Fibroblast of gingiva (primary cell): Measurements from ENCODE around the gene TNKS1BP1.
"Not testable (repeated sequence)": the region's sequence is repeated elsewhere in the genome, so short reads cannot be mapped to it uniquely, and the experiment has no call there.

ENCODE experiments used
- DNase-seq: peaks from one replicate; pipeline ENCODE4 v3.0.0-alpha.2; 2011; ENCODE audit warnings: low read depth

Gene TNKS1BP1

DNA sequence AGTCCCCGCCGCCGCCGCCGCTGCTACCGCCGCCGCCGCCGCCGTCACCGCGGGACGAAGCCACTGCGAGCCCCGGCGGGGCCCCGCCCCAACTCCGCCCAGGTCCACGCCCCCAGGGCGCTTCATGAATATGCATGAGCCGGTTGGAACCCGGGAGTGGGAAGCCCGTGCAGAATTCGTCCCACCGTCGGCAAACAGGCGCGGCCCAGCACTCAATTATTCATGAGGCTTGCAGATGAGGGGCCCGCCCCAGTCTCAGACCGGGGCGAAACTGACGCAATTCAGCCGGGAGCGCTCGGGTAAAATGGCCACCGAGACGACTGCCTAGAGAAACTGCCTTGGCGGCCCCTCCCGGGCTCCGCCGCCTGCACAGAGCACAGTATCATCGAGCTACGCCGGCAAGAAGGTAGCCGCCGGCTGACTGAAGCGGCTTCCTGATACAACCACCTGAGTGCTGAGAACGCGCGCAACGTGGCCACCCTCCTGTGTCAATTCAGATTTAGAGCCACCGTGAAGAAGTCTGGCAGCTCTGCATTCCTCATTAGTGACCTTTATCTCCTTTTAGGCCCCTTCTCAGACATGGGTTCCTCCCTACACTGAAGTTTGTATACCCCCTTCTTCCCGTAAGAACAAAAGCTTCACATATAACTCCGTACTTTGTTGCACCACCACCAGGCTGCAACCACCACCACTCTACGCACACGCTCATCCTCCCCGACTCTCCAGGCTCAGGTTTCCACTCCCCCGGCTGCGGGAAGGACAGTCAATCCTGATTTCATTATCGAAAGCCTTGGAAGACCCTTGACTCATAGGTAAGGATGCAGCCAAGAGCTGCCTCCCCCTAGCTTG, at the start of gene TNKS1BP1:
TNKS1BP1 (minus strand) TSS at position 67 of the 849 bp plus-strand sequence. CDS start 3,067 bp downstream, outside the sequence.
- DNase-seq = peak; percentile 98

DNA sequence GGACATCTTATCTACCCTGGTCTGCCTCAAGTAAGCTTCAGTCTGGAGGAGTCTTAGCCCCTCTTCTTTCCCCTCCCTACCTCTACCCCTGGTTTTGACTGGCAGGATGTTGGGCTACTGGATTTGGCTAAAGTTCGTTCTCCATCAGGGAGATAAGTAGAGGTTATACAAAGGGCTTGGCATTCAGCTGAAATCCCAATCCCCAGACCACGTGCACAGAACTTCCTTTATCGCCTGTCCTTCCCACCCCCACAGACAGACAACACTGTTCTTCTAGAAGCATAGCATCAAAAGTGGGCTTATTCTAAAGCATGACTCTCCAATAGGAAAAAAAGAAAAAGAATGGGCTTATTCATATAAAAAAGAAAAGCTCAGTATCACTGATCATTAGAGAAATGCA, 48.4 kb upstream of the TNKS1BP1 start:
- DNase-seq = no peak

DNA sequence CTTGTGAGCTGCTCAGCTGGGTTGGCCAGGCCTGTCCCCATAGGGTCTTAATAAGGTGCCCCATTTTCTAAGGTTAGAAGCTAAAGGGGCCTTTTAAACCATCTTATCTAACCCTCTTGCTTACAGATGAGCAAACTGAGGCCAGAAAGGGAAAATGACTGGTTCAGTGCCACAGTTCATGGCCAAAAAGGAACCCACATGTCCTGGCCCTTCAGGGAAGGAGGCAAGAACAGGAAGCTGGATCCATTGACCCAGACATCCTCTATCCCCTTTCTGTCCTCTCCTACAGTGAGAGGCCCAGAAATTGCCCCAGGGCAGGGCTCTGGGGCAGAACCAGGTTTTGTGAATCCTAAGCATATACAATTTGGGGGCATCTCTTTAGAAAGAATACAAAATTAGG, 46.2 kb upstream of the TNKS1BP1 start:
- no peak for DNase-seq

DNA sequence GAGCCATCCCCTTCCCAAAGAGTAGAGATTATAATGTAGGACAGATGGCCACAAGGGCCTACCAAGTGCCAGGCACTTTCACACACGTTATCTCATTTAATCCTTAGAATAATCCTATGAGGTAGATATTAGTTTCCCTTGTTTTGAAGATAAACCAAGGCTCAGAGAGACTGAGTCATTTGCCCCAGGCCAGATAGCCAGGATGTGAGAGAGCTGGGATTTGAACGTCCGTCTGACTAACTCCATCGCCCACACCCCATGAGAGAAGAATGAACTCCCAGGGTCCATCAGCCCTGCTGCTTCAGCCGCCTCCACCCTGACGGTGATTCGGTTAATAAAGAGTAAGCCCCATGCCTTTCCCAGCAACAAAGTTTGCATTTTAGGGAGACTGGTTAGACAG, 45.5 kb upstream of the TNKS1BP1 start:
- DNase-seq = no peak

- DNase-seq = no peak
Observed at GRCh38 chr11:57368845-57369232, 44.1 kb upstream of the TNKS1BP1 start.

DNA sequence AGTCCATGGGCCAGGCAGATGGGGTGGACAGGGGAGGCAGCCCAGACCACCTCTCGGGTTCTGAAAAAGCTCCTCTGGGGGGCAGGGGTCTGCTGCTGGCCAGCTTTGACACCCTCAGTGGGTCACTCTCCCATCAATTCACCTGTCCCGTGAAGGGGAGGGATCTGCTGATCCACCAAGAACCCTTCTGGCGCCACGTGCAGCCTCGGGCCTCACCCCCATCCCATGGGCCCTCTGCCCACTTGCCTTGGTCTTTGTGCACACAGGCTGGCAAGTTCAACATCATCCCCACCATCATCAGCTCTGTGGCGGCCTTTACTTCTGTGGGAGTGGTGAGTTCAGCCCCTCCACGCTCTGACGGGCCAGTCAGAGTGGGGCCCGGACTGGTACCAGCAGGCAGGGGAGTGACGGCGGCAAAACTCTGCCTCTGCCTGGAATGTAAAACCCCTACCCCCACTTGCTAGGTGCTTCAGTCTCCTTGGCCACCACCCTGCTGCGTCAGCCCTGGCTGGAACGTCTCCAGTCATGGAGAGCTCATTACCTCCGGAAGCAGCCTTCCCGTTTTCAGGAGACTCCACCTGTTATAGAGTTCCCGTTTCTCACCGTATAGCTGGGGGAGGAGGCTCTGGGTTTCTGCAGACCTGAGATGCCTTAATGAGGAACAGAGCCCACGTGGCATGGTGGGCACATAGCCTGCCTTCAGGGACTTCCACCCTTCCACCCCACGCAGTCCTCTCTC, 43.5 kb upstream of the TNKS1BP1 start:
- DNase-seq = no peak

GRCh38 chr11:57364851-57365660, 40.3 kb upstream of the TNKS1BP1 start:
- no peak for DNase-seq

- DNase-seq = no peak
Observed at GRCh38 chr11:57363131-57364080, 38.7 kb upstream of the TNKS1BP1 start.

DNA sequence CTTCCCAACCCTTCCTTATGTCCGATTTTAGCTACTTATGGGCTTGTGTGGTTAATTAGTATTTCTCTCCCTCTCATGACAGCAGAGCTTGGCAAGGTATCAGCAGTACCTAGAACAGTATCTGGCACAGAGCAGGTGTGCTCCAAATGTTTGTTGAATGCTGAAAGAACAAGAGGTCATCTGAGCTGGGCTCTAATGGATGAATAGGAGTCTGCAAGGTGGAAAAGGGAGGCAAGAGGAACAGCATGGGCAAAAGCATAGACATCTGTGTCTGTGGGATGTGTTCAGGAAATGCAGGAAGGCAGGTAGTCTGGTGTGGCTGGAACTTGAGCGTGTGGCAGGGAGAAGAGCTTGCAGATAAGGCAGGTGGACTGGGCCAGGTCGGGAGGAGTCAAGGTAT, 37.2 kb upstream of the TNKS1BP1 start:
- no peak for DNase-seq

DNA sequence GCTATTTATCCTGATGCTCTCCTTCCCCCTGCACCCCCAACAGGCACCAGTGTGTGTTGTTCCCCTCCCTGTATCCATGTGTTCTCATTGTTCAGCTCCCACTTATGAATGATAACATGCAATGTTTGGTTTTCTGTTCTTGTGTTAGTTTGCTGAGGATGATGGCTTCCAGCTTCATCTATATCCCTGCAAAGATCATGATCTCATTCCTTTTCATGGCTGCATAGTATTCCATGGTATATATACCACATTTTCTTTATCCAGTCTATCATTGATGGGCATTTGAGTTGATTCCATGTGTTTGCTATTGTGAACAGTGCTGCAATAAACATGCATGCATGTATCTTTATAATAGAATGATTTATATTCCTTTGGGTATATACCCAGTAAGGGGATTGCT, 36.7 kb upstream of the TNKS1BP1 start:
- DNase-seq = not testable (repeated sequence)

GRCh38 chr11:57360991-57361390, 36.2 kb upstream of the TNKS1BP1 start:
- no peak for DNase-seq

DNA sequence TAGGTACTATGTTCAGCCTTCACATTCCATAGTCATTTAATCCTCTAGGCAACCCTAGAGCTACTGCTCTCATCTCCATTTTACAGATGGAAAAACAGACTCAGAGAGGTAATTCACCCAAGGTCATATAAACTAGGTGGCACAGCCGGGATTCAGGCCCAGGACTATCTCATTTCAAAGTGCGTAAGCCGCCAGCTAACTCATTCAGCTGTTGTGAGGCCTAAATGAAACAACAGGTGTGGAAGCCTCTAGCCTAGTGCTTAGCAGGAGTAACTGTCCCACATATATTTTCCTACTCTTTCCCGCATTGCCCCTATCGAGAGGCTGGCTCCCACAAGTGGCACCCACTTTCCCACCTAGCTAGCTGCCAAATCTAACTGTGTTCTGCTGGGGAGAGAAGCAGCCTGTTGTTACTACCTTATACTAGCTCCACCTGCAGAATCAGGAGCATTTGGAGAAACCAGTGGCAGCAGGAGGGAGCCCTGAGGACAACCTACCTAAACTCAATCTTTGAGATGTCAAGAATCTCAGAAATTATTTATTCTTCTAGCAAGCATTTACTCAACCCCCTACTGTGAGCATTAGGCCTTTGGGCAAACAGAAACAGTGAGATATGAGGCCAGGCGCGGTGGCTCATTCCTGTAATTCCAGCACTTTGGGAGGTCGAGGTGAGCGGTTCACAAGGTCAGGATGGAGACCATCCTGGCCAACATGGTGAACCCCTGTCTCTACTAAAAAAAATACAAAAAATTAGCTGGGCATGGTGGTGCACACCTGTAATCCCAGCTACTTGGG, 35.3 kb upstream of the TNKS1BP1 start:
- no peak for DNase-seq

GRCh38 chr11:57359396-57359795, 34.6 kb upstream of the TNKS1BP1 start:
- no peak for DNase-seq

DNA sequence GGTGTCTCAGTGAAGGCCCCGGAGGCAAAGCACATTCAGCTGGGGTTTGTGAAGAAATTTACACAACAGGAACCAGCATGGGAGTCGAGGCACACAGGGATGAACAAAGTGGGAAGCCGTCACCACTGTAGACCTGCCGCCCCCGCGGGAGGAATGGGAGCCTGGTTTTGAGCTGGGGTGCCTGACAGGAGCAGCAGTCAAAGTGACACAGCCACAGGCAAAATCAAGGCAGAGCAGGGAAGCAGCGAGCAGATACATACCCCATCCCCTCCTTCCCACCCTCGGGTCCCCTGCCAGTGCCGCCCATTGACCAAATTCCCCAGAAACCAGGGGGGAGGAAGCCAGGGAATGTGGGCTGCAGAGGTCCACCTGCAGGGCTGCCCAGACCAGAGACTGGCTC, 34.2 kb upstream of the TNKS1BP1 start:
- no peak for DNase-seq

DNA sequence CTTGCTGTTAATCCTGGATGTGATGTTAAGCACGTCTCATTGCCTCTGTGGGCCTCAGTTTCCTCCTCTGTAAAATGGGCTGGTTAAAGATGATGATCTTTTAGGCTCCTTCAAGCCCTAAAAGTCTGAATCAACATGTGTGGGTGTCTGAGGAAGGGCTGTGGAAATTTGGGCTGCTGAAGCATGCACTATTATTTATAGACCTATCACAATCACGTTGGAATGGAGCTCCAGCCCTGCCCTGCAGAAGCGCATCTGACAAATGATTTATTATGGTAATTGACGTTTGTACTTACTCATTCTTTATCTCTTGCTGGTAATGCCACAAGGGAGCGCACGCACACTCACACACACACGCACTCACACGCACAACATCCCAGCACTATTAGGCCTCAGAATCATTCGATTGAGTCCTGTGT, 33.8 kb upstream of the TNKS1BP1 start:
- DNase-seq = no peak

DNA sequence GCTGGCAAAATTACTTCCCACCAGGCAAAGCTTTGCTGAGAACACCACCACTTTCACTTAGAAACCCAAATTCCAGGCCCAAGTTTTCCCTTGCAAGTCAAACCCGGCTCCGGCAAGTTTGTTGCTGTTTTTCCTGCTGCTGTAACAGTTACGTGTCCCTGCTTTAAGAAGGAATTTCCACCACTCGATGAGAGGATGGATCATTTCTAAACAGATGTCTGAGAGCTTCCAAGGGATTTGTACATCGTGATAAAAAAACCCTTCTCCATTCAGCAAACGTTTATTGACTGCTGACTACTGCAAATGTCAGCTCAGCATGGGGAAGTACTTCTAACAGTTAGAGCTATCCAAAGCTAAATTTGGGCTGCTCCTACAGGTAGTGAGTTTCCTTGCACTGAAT, 33.1 kb upstream of the TNKS1BP1 start:
- no peak for DNase-seq

DNA sequence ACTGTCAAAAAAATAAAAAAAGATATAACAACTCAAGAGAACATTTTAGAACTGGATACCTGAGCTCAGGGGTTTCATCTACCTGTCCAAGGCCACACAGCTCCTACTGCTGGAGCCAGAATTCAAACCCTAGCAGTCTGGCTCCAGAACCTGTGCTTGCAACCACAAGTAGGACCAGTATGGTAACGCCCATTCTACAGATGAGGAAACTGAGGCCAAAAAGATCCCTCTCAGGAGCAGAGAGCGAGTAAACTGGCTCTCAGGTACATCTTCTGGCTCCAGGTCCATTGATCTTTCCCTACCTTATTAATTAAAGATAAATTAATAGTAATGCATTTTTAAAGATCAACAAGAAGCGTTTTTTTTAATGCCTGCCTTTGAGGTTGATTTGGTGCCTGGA, 32.6 kb upstream of the TNKS1BP1 start:
- DNase-seq = no peak

DNA sequence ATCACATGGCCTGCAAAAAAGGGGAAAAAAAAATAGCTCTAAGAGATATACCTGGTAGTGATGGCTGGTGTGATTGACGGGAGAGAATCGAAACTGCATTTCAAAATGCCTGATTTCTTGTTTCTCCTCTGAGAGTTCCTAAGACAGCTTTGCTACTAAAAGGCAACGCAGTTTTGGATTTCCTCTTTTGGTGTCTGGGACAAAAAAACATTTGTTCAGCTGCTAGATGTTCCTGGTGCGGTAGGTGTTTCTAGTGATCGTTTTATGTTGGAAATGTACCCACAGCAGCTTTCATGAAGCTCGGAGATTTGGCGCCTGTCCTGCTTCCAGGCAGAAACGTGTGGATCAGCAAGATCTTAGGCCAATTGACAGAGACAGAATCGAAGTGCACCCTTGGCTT, 31.5 kb upstream of the TNKS1BP1 start:
- DNase-seq = no peak

DNA sequence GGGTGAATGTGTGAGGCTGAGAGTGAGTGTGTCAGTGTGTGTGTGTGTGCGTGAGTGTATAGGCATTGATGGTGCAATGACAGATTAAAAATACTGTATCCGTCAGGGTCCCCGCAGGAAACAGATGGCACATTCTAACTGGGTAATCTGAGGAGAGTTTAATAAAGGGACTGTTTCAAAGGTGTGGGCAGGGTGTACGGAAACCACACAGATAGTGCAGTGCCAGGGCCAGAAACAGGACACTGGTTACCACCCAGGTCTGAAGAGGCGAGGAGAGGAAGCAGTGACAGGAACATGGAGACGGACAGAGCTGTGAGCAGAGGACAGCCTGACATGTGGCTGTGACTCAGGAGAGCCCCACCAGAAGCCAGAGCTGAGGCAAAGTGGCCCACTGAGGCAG, 29.9 kb upstream of the TNKS1BP1 start:
- DNase-seq = no peak

DNA sequence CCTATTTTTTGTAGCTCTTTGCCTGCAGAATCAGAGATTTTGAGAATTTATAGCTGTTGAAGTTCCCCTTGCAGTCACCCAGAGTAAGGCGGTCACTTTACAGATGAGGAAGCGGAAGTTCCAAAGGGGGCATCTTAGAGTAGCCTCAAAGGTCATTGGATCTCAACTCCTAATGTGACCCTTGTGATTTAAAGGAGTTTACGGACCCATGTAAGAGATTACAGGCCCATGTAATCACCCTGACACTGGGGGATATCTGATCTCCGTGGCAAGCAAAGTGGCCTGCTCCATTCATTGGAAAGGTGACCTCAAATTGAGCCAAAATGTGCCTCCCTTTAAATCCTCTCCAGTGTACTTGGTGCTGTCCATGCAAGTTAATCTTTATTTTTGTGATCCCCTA, 29.1 kb upstream of the TNKS1BP1 start:
- no peak for DNase-seq

DNA sequence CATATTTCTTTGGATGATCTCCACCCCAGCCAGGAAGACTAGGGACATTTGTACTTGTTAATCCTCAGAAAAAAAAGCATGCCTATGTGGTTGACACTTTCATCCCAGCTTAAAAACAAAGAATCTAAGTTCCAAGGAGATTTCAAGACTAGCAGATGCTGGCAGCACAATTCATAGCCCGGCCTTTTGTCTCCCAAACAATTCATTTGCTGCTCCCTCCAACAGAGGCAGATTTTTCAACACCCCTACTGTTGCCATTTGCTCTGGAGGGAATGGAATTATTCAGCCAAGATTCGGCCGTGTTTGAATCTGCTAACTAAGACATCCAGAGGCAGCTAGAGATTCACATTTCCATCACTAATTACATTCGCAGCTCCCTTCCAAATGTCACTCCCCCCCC, 28.7 kb upstream of the TNKS1BP1 start:
- no peak for DNase-seq
